Left lung (tissue), 10 donors: ENCODE measurements around the gene UVRAG. TPM values are rescaled to one million over a fixed set of nuclear protein-coding genes. Genes with fewer than 3 reads are reported as not detected.

ENCODE experiments used
- ATAC-seq: fragments of 200-7000 bp; cut with Tn5 transposase; one replicate; pipeline ENCODE4 v1.9.1; 2020; ENCODE audit warnings: moderate library complexity
- DNase-seq, 4 donors: peaks; one replicate each; pipeline ENCODE4 v3.0.0-alpha.2; 2013 to 2020
- H3K27ac ChIP-seq, 2 donors: fragments of 200-600 bp; sonication (generic) in 1 of 2; one replicate each; pipeline versions ENCODE4 v1.5.0 to v1.8.0; 2020 to 2021
- H3K27me3 ChIP-seq, 2 donors: fragments of 200-600 bp; sonication (generic) in 1 of 2; one replicate each; pipeline versions ENCODE4 v1.5.0 to v1.8.0; 2020 to 2021
- H3K36me3 ChIP-seq, 2 donors: fragments of 200-600 bp; sonication (generic) in 1 of 2; one replicate each; pipeline versions ENCODE4 v1.5.0 to v1.8.0; 2020 to 2021
- H3K4me1 ChIP-seq, 2 donors: fragments of 200-600 bp; one replicate each; pipeline ENCODE4 v1.8.0; 2021
- H3K4me3 ChIP-seq, 2 donors: fragments of 200-600 bp; sonication (generic) in 1 of 2; one replicate each; pipeline versions ENCODE4 v1.5.0 to v1.8.0; 2020 to 2021; ENCODE audit warnings: mild to moderate bottlenecking in 1 of 2
- H3K9me3 ChIP-seq, 2 donors: fragments of 200-600 bp; sonication (generic) in 1 of 2; one replicate each; pipeline versions ENCODE4 v1.5.0 to v1.8.0; 2020 to 2021
- intact Hi-C, 2 donors: fragments of 100-400 bp; cut with DNase I; formaldehyde crosslinking; loops; one replicate each; pipeline versions ENCODE4 v1.11.2 to v1.14.2; 2022
- polyA plus RNA-seq, 6 donors: library from polyadenylated mRNA; unstranded; fragments of 120-200 nt; gene quantifications; one replicate each; pipeline ENCODE4 v1.2.1, GENCODE V29; 2013; ENCODE audit not compliant: insufficient read length in 6 of 6
- total RNA-seq, 2 donors: library from RNA; stranded (reverse); fragmentation: NEBNext Ultra II Directional; extraction: Animal tissue kit (Norgen Biotek cat#: 25700); gene quantifications; one replicate each; pipeline ENCODE4 v1.2.1, GENCODE V29; 2021
- TF ChIP-seq, protein P1 (sequence below), 2 donors: fragments of 200-600 bp; sonication (generic) in 1 of 2; IDR thresholded peaks; one replicate each; pipeline versions ENCODE4 v1.5.0 to v1.8.0; 2021; ENCODE audit warnings: antibody characterized with exemption in 2 of 2
- donor health status: DM: no; HTN: yes; CAD: no.
- donor health status: DM: no; HTN: no; CAD: no.

UVRAG gene
- total and polyA plus RNA-seq, 8 donors = 19.3 to 36.0 (median 22.3) TPM

DNA sequence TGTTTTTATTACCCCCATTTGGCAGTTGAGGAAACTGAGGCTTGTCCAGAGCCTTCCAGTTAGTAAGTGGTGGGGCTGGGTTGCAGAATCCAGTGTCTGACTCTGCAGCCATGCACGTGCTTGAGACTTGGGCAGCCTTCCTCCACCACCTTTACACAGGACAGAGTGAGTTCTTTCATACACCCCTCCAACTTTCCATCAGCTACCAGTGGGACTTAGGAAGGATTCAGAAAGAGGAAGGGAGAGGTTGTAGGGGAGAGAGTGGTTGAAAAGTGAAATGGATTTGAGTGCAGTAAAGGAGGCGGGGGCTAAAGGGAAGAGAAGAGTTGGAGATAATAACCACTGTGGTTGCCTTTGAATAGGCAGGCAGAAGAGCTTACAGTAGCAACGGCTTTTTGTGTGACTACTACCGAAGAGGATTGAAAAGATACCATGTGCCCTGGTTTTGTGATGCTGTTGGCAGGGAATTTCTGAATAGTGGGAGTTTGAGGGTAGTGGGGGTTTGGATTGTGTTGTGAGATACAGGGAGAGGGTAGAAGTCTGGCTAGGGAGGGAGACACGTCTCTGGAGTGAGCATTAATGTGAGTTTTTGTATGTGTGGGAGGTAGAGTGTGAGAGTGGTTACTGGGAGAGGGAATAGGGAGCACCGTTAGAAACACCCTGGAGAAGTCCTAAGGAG lies 1.7 kb downstream of the UVRAG start:
- H3K27ac ChIP-seq = peak overlapping the region in 1 of 2 donors; percentile 96

DNA sequence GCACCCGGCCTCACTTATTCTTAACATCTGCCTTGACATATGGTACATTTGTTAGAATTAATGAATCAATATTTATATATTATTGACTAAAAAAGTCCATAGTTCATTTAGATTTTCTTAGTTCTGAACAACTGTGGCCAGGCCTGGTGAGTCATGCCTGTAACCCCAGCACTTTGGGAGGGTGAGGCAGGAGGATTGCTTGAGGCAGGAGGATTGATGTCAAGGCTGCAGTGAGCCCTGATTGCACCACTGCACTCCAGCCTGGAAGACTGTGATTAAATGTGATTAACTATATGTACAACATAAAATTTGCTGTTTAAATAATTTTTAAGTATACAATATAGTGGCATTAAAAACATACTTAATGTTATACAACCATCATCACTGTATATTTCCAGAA lies 5.6 kb downstream of the UVRAG start:
- Histone ChIP-seq H3K4me3 (no peak overlapping the region), H3K36me3 (no peaks in the 10 kb centered on the region), H3K27ac (no peak overlapping the region), H3K27me3 (no peaks in the 10 kb centered on the region), H3K4me1 (peaks cover 14 to 86% of the 10 kb centered on the region in 2 donors), H3K9me3 (no peaks in the 10 kb centered on the region)
- intact Hi-C loops = no loop called here
- ATAC-seq = peak; percentile 30
- DNase-seq = no peak
- TF ChIP-seq, protein P1, sequence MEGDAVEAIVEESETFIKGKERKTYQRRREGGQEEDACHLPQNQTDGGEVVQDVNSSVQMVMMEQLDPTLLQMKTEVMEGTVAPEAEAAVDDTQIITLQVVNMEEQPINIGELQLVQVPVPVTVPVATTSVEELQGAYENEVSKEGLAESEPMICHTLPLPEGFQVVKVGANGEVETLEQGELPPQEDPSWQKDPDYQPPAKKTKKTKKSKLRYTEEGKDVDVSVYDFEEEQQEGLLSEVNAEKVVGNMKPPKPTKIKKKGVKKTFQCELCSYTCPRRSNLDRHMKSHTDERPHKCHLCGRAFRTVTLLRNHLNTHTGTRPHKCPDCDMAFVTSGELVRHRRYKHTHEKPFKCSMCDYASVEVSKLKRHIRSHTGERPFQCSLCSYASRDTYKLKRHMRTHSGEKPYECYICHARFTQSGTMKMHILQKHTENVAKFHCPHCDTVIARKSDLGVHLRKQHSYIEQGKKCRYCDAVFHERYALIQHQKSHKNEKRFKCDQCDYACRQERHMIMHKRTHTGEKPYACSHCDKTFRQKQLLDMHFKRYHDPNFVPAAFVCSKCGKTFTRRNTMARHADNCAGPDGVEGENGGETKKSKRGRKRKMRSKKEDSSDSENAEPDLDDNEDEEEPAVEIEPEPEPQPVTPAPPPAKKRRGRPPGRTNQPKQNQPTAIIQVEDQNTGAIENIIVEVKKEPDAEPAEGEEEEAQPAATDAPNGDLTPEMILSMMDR (IDR thresholded peaks at IDR 0.05) = no peak

More for the DNA sequence above, 1.7 kb downstream of the UVRAG start:
- DNase-seq (no peak), ATAC-seq (no peak)
- peak overlapping the region; percentile 97 to 99 for H3K4me3 ChIP-seq
- H3K27me3 ChIP-seq = no peaks in the 10 kb centered on the region
- intact Hi-C loops = no loop called here
- TF ChIP-seq, protein P1 (IDR thresholded peaks at IDR 0.05) = no peak
- H3K4me1 ChIP-seq = peaks cover 19 to 59% of the 10 kb centered on the region in 2 donors
- H3K9me3 ChIP-seq = no peaks in the 10 kb centered on the region
- H3K36me3 ChIP-seq = no peaks in the 10 kb centered on the region

DNA sequence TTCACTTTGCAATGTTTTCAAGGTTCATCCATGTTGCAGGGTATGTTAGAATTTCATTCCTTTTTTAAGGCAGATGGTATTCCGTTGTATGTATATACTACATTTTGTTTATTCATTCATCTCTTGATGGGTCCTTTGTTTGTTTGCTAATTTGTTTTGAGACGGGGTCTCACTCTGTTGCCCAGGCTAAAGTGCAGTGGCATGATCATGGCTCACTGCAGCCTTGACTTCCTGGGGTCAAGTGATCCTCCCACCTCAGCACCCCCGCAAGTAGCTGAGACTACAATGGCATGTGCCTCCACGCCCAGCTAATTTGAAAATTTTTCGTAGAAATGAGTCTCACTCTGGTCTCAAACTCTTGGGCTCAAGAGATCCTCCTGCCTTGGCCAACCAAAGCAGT lies 6.2 kb downstream of the UVRAG start:
- Histone ChIP-seq H3K27me3 (no peaks in the 10 kb centered on the region), H3K4me3 (no peak overlapping the region), H3K36me3 (no peaks in the 10 kb centered on the region), H3K4me1 (peaks cover 15 to 87% of the 10 kb centered on the region in 2 donors), H3K9me3 (no peaks in the 10 kb centered on the region), H3K27ac (no peak overlapping the region)
- no peak for DNase-seq
- intact Hi-C loops = no loop called here
- ATAC-seq = no peak
- TF ChIP-seq, protein P1 (IDR thresholded peaks at IDR 0.05) = no peak

DNA sequence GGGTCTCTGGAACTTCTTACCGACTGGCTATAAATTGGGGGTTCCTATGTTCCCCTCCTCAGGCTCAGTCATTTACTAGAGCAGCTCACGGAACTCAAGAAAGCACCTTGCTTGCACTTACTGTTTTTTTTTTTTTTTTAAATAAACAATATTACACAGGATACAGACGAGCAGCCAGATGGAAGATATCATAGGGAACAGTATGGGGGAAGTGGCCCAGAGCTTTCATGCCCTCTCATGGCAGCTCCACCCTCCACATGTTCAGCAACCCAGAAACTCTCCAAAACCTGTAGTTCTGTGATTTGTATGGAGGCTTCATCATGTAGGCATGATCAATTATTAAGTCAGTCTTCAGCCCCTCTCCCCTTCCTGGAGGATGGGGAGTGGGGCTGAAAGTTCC lies 7.5 kb downstream of the UVRAG start:
- DNase-seq (no peak), ATAC-seq (no peak)
- Histone ChIP-seq H3K4me1 (peaks cover 14 to 87% of the 10 kb centered on the region in 2 donors), H3K9me3 (no peaks in the 10 kb centered on the region), H3K36me3 (no peaks in the 10 kb centered on the region), H3K27ac (no peak overlapping the region), H3K4me3 (no peak overlapping the region), H3K27me3 (no peaks in the 10 kb centered on the region)
- intact Hi-C loops = no loop called here
- TF ChIP-seq, protein P1 (IDR thresholded peaks at IDR 0.05) = no peak

DNA sequence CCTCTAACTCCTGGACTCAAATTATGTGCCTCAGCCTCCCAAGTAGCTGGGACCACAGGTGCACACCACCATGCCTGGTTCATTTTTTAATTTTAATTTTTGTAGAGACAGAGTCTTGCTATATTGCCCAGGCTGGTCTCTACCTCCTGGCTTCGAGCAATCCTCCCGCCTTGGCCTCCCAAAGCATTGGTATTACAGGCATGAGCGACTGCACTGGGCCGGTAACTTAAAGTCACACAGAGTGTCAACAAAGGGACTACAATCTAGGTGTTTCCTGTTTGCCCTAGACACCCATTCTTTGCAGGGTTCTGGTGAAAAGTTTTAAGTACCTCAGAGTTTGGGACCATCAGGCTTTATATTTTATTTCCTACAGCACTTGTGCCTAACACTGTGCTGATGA lies 8.4 kb downstream of the UVRAG start:
- intact Hi-C loops = no loop called here
- peak overlapping the region in 1 of 2 donors; percentile 66 for H3K27ac ChIP-seq
- peaks cover 22 to 86% of the 10 kb centered on the region in 2 donors for H3K4me1 ChIP-seq

More for the DNA sequence above, 8.4 kb downstream of the UVRAG start:
- no peaks in the 10 kb centered on the region for H3K9me3 ChIP-seq
- no peaks in the 10 kb centered on the region for H3K36me3 ChIP-seq
- ATAC-seq = no peak
- DNase-seq = no peak
- H3K4me3 ChIP-seq = no peak overlapping the region
- TF ChIP-seq, protein P1 (IDR thresholded peaks at IDR 0.05) = no peak
- H3K27me3 ChIP-seq = no peaks in the 10 kb centered on the region
